NCI-H2081 treated with DMSO at 0.1 percent for 48 hours (cell line): ENCODE measurements around the gene SLC13A2.

Source experiments
- DNase-seq: peaks from one replicate; lab custom pipeline; 2025; lab: John Stamatoyannopoulos, UW

The SLC13A2 gene

DNA sequence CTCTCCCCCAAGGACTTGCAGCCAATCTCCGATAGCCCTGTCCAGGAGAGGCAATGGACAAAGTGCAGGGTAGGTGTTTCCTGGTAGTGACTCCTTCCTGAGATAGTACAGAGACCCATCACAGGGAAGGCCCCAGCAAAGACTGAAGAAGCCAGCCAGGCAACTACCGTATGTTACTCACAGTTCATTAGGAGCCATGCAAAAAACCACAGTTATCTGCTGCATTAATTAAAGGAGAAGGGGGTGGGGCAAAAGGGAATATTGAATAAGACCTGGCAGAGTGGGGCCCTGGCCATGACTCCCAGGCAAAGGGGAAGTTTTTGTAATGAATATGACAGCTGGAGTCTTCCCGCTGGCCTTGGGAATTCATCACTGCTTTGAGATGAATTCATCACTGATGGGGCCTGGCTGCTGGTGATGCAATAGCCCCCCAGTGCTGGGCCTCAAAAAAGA is 2.5 kb upstream of the SLC13A2 start:
- no peak for DNase-seq

DNA sequence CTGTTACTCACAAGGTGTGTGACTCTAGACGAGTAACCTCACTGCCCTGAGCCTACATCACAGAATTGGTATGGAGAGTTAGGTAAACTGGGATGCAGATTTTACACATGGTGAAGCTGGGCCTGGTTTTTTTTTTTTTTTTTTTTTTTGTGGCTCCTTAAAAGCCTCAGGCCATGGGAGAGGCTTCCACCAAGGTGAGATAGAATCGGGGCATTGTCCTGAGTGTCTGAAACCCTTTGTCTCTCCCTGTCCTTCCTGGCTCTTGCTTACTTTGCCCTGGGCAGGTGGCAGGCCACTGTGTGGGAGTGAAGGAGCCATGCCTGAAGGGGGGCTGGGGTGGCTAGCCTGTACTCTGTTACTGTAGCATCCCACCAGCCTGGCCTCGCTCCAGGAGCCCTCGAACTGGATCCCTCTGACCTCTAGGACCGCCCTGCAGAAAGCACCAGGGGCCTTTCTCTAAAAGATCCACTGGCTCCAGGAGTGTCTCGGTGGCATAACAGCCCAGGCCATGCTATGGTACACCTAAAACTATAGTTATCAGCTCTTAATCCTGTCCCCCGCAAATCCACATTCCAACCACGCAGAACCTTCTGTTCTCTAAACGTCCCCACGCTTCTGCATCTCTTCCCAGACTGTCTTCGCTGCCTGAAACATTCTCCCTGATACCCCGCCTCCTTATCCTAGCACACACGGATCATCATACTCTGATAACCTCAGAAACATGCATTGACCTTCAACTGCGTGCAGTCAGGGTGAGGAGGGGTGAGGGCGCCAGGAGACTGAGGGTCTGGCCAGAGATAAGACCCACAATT is 1.7 kb upstream of the SLC13A2 start:
- no peak for DNase-seq

GRCh38 chr17:28472871-28473497 is 460 bp upstream of the SLC13A2 start:
- no peak for DNase-seq

DNA sequence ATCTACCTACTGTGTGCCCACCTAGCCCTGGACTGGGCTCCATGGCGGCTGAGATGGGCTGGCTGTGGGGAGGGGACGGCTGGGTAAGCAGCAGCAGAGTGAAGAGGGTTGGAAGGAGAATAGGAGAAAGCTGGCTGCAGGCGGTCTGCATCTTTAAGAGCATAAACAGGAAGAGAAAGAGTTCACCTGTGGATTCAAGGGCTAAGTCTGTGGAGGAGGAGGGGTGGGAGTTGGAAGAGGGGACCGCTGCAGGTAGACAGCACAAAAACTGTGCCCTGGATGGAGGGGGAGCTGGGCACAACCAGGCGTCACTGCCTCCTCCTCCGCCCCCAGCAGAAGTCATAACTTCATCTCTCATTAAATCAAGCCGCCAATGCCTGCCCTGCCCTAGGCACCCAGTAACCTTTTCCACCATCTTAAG is 677 bp downstream of the SLC13A2 start:
- no peak for DNase-seq

DNA sequence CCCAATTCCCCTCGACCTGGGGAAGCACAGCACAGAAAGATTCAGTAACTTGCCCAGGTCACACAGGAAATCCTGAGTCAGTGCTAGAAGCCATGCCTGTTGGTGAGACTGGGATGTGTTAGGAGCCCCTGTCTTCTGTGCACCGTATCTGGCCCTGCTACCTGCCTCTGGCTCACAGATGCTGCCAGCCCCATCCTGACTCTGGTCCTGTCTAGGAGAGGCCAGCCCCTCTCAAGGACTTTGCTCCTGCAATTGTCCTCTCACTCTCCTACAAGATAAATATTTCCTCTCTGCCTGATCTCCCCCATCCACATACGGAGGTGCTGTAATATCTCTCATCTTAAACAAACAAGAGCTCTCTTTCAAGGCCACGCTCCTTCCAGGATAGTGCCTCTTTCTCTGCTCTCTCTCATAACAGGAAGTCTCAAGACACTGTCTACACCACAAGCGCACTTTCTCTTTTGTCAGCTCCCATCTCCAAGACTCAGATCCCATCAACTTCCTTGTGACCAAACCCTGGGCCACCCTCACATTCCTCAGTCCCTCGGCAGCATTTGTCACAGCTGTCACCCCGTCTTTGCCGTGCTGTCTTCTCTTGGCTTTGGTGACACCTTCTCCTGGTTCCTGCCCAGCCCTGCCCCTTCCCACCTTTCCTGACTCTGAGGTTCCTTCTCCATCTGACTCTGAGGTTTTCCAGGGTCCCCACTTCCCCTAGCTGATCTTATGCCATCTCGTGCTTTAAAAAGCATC is 1.9 kb downstream of the SLC13A2 start:
- DNase-seq = no peak

DNA sequence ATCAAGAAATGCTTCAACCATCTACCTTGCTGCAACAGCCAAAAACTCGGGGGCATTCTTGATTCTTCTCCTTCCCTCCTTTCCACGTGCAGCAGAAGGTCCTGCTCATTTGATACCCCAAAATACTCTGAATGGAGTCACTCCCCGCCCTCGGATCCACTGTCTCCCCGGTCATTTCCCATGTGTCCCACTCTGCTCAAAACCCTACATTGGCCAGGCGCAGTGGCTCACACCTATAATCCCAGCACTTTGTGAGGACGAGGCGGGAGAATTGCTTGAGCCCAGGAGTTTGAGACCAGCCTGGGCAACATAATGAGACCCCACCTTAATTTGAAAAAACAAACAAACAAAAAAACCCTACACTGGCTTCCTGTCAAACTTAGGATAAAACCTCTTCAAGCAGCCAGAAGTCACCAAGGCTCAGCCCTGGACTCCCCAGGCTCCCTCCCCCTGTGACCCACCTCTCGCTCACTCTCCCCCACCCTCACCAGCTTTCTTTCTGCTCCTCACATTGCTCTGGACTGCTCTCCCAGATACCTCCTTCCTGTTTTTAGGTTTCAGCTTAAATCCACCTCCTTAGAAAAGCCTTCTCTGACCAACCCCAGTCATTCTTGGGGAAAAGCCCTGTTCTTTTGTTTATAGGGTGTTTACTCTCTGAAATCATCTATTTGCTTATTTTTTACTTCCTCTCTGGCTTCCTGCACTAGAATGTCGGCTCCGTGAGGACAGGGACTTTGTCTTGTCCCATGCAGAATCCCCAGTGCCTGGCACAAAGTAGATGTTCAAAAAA is 2.8 kb downstream of the SLC13A2 start:
- DNase-seq = no peak

- no peak for DNase-seq
Measured at GRCh38 chr17:28477928-28478327, 4.5 kb downstream of the SLC13A2 start.

GRCh38 chr17:28478712-28479615 is 5.5 kb downstream of the SLC13A2 start:
- DNase-seq = no peak

DNA sequence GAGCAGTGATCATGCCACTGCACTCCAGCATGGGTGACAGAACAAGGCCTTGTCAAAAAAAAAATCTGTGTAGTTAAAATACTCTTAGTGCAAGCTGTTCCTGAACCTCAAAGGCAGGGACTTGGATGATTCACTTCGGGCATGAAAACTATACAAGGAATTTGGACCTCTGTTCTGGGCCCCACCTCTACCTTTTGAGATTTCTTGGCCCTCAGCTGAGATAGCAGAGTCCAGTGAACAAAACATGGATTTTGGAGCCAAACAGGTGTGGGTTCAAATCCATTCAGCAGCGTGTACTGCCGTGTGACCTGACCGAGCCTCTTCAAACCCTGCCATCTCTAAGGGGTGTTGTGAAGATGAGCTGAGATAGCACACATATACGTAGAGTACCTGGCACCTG is 6.8 kb downstream of the SLC13A2 start:
- DNase-seq = no peak

GRCh38 chr17:28480799-28481571 is 7.5 kb downstream of the SLC13A2 start:
- DNase-seq = no peak

DNA sequence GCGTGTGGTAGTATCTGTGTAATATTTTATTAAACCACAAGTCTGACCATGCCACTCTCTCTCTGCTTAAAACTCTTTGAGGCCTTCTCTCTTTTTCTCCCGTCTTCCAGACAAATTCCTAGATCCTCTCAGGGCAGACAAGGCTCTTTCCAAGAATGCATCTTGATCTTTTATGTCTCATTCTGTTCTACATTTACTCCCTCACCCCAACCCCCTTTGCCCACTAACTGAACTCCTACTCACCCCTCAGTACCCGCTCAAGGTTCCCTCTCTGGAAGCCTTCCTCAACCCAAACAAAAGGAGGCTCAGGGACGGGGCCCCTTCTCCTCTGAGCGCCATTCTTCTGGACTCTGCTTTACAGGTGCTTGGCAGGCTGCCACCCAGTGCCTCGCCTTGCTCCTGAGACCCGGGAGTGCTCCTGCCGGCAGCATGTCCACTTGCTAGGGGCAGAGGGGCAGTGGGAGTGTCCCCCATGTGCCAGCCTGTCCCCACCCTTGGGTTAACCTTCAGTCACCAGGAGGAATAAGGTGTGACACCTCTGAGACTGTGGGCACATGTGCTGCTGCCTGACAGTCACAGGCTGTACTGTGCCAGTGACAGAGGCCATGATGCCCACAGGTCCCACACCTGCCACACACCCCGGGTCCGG is 9.2 kb downstream of the SLC13A2 start:
- no peak for DNase-seq

DNA sequence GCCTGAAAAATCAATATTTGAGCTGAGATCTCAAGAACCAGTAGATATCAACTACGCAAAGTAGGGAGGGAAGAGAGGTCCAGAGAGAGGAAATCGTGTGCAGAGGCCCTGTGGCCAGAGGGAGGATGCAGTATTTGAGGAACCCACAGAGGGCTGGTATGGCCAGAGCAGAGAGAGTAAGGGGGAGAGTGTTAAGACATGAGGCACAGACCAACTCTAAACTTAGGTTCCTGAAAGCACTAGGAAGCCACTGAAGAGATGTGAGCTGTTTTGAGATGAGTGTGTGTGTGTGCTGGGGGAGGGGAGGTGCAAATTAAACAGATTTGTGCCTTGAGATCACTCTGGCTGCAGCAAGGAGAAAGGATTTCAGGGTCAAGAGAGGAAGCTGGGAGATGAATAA is 10.9 kb downstream of the SLC13A2 start:
- no peak for DNase-seq

DNA sequence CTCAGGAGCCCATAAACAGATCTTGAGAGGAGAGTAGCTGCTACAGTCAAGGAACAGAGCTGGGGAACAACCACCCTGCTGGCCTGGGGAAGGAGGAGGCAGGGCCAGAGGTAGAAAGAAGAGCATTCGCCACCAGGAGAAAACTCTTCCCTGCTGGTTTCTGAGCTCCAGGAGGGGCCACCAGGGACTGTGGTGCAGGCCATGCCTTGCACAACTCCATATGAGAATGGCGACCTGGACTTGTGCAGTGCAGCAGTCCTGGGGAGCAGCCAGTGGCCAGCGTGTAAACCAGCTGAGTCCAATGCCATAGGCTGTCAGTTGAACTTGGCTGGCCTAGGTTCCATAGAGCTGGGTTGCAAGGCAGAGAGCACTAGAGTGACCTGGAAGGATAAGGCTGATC is 11.6 kb downstream of the SLC13A2 start:
- DNase-seq = no peak

DNA sequence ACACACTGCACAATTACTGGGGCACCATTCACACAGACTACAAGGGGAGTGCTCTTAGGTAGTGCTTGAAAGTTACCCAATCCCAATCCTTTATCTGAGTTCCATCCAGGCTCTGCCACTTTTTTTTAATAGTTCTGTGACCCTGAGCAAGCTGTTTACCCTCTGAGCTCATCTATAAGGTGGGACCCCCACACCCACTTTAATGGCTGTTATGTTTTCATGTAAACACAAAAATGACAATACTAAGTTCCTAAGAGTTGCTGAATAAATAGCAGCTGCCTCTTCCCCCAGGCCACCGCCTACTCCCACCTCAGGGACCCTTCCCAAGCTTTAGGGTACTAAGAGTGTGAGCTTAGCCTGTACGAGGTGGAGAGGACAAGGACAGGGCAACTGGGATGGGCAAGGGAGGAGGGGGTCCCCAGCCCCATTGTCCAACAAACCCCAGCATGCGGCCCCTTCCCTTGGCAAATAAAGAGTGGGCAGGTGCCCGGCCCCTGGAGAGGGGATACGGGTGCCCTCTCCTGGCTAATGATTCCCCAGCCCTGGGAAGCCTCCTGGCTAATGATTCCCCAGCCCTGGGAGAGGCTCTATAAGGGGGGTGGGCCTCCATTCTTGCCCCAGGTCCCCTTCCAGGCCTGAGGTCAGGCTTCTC is 14.6 kb downstream of the SLC13A2 start:
- DNase-seq = no peak

DNA sequence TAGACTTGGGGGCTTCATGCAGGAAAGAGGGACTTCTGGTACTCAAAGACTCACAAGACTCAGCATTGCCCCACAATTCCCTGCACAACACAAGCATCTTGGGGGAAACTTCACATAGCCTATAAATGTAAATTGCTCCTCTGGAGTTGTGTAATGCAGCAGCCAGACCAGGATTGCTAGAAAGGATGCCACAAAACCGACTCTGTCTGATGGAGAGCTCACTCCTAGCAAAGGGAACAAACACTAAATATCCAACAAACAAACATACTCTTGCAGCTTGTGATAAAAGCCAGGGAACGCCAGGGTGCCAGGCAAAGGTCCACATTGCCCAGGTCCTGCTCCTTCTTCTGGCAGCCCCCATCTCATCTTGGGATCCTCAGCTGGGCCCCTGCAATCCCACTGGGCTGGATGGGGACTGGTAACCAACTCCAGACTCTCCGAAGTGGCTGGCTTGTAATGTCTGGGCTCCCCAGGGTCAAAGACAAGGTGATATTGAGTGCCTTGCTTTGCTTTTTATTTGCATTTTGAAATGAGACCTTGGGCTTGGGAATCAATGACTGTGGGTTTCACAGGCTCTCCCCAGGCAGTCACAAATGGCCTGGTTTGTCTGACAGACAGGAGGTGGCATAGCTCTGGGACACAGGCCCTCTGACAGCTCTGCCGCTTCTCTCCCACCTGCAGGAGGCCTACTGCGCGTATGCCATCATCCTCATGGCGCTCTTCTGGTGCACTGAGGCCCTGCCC is 15.3 kb downstream of the SLC13A2 start:
- no peak for DNase-seq

DNA sequence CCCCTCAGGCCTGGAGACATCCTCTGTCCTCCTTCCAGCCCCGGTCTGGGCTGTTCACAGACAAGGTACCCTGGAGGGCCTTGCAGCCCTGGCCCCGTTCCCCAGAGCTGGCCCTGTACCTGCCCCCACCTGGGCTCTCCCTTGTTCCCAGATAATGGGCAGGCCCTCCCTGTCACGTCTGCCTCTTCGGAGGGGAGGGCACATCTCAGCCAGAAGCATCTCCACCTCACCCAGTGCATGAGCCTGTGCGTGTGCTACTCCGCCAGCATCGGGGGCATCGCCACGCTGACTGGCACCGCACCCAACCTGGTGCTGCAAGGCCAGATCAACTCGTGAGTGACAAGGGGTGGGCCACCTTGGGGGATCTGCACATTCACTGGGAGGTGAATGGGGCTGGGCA is 17.8 kb downstream of the SLC13A2 start:
- no peak for DNase-seq

DNA sequence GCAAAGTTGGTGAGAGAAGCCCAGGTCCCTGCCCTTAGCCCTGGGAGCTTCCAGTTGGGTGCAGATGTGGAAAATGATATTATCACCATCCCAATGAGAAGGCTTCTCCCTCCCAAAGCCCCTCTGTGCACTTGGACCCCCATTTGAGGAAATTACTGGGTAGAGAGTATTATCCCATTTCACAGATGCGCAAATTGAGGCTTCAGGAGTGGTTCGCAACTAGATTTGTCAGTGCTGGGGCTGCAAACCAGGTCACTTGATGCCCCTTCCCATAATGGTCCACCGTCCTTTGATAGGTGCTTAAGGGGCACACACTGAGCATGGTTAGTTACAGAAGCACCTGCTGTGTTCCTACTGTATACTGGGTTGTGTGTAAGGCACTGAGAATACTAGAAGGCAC is 18.4 kb downstream of the SLC13A2 start:
- DNase-seq = no peak
